A673 (cell line): ENCODE measurements around the gene CMTM7. TPM values are rescaled to one million over a fixed set of nuclear protein-coding genes. Genes with fewer than 3 reads are reported as not detected.

Source experiments
- BruUV-seq: library from RNA; stranded (reverse); fragments of 400-500 nt; replicated peaks from 2 replicates; lab custom pipeline; 2021; lab: Mats Ljungman, UMichigan
- CTCF ChIA-PET: fragments of 300-600 bp; sonication (Branson Sonifier 250); formaldehyde crosslinking; loops from one replicate; lab custom pipeline; 2022; ENCODE audit warnings: antibody characterized with exemption; lab: Charles Lee
- POLR2A ChIA-PET: fragments of 300-600 bp; sonication (Branson Sonifier 250); formaldehyde crosslinking; loops from one replicate; lab custom pipeline; 2022; ENCODE audit warnings: antibody characterized with exemption; ENCODE audit not compliant: low non-redundant PET; lab: Charles Lee
- DNase-seq: peaks from one replicate; pipeline ENCODE4 v3.0.0-alpha.2; 2015; ENCODE audit warnings: low spot score
- H3K27ac ChIP-seq: fragments of 200-600 bp; sonication (generic); 2 replicates; pipeline ENCODE4 v1.5.1; 2016; ENCODE audit warnings: mixed run types, low read depth, mild to moderate bottlenecking, mixed read lengths, antibody characterized with exemption, low read length; ENCODE audit not compliant: poor library complexity, severe bottlenecking
- H3K27me3 ChIP-seq: fragments of 200-600 bp; sonication (generic); replicated peaks from 2 replicates; pipeline ENCODE4 v1.6.1; 2017; ENCODE audit warnings: mixed run types, low read depth, mild to moderate bottlenecking, mixed read lengths, antibody characterized with exemption, low read length; ENCODE audit not compliant: insufficient read depth, poor library complexity
- H3K36me3 ChIP-seq: fragments of 200-600 bp; sonication (generic); 2 replicates; pipeline ENCODE4 v1.6.1; 2016; ENCODE audit warnings: mixed run types, mild to moderate bottlenecking, mixed read lengths, antibody characterized with exemption, low read length; ENCODE audit not compliant: insufficient read depth, poor library complexity, severe bottlenecking
- H3K4me1 ChIP-seq: fragments of 200-600 bp; sonication (generic); 2 replicates; pipeline ENCODE4 v1.6.1; 2017; ENCODE audit warnings: mixed run types, mild to moderate bottlenecking, mixed read lengths, antibody characterized with exemption, low read length; ENCODE audit not compliant: insufficient read depth, poor library complexity, severe bottlenecking
- H3K4me3 ChIP-seq: fragments of 200-600 bp; sonication (generic); 2 replicates; pipeline ENCODE4 v1.5.1; 2016; ENCODE audit warnings: low read depth, mixed run types, mild to moderate bottlenecking, mixed read lengths, low read length; ENCODE audit not compliant: poor library complexity, severe bottlenecking
- H3K9me3 ChIP-seq: fragments of 200-600 bp; sonication (generic); 2 replicates; pipeline ENCODE4 v1.6.1; 2016; ENCODE audit warnings: mixed run types, low read depth, mild to moderate bottlenecking, mixed read lengths, antibody characterized with exemption, low read length; ENCODE audit not compliant: poor library complexity, severe bottlenecking
- CTCF ChIP-seq: fragments of 300-800, 200-600 bp; sonication (generic); conservative IDR thresholded peaks from 2 replicates; pipeline ENCODE4 v1.5.1; 2017; ENCODE audit warnings: low read depth, mild to moderate bottlenecking, antibody characterized with exemption, low read length, moderate library complexity, mixed read lengths
- EZH2 ChIP-seq: fragments of 200-600 bp; sonication (generic); IDR thresholded peaks from 2 replicates; pipeline ENCODE4 v1.6.1; 2017; ENCODE audit warnings: borderline replicate concordance, low read depth, mild to moderate bottlenecking, mixed read lengths, antibody characterized with exemption, low read length; ENCODE audit not compliant: poor library complexity, severe bottlenecking
- intact Hi-C: fragments of 100-400 bp; cut with micrococcal nuclease; formaldehyde crosslinking; loops from one replicate; pipeline ENCODE4 v1.10.0; 2022; ENCODE audit not compliant: unreplicated experiment
- total RNA-seq: library from RNA; stranded (reverse); gene quantifications from 2 replicates; pipeline ENCODE4 v1.2.3, GENCODE V29; 2021

Gene CMTM7
- total RNA-seq, 1 experiment from 2014 or later, result not detected

GRCh38 chr3:32375596-32375930 is 16.1 kb upstream of the CMTM7 start:
- TF ChIP-seq EZH2, result no peak
- no peak for TF ChIP-seq CTCF
- intact Hi-C loops, result loop anchor here (2.0 kb wide), 1 partner anchor 93 kb away; no protein-coding TSS in a partner anchor
- ChIA-PET CTCF (interaction anchor here (1.2 to 2.9 kb wide), 2 partner anchors 16 to 92 kb away, joined by 3 to 19 read pairs; partner anchors contain the start of gene CMTM7), POLR2A (no interaction called here)
- no TSS peak for BruUV-seq
- DNase-seq, result no peak
- no peak overlapping the region for H3K27ac ChIP-seq
- no peaks in the 10 kb centered on the region for H3K9me3 ChIP-seq
- H3K36me3 ChIP-seq, result no peaks in the 10 kb centered on the region
- no peaks in the 10 kb centered on the region for H3K4me1 ChIP-seq
- no peak overlapping the region for H3K4me3 ChIP-seq
- peaks cover 11% of the 10 kb centered on the region for H3K27me3 ChIP-seq

- DNase-seq, result no peak
- Histone ChIP-seq H3K4me1 (no peaks in the 10 kb centered on the region), H3K36me3 (no peaks in the 10 kb centered on the region), H3K27ac (no peak overlapping the region), H3K9me3 (no peaks in the 10 kb centered on the region), H3K4me3 (no peak overlapping the region), H3K27me3 (peaks cover 11% of the 10 kb centered on the region)
- intact Hi-C loops, result loop anchor here (2.0 kb wide), 1 partner anchor 289 kb away; no protein-coding TSS in a partner anchor
- ChIA-PET POLR2A (no interaction called here), CTCF (interaction anchor here (2.9 kb wide), 1 partner anchor 92 kb away, joined by 19 read pairs; no protein-coding TSS in a partner anchor)
- BruUV-seq, result no TSS peak
- TF ChIP-seq EZH2 (no peak), CTCF (no peak)
These were observed 15.5 kb upstream of the CMTM7 start for GRCh38 chr3:32376115-32376514.

- no peak for TF ChIP-seq EZH2
- TF ChIP-seq CTCF, result no peak
- Histone ChIP-seq H3K27me3 (peaks cover 11% of the 10 kb centered on the region), H3K4me1 (no peaks in the 10 kb centered on the region), H3K9me3 (no peaks in the 10 kb centered on the region), H3K27ac (no peak overlapping the region), H3K36me3 (no peaks in the 10 kb centered on the region), H3K4me3 (no peak overlapping the region)
- intact Hi-C loops, result no loop called here
- ChIA-PET CTCF (no interaction called here), POLR2A (no interaction called here)
- DNase-seq, result no peak
- no TSS peak for BruUV-seq
These were observed 11.7 kb upstream of the CMTM7 start for GRCh38 chr3:32379831-32380500.
